GM19193 (cell line): ENCODE data around the gene ERO1B.

Source experiments
- POLR2A ChIP-seq: IDR thresholded peaks from 4 replicates; pipeline ENCODE4 v1.6.1; 2011; ENCODE audit not compliant: insufficient read depth, insufficient read length; ENCODE audit errors: extremely low read depth

Gene ERO1B

DNA sequence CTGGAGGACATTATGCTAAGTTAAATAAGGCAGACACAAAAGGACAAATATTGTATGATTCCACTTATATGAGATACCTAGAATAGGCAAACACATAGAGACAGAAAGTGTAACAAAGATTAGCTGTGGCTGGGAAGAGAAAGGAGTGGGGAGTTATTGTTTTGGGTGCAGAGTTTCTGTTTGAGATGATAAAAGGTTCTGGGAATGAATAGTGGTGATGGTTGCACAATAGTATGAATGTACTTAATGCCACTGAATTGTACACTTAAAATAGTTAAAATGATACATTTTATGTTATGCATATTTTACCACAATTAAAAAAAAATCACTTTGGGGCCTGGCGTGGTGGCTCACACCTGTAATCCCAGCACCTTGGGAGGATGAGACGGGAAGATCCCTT is 21.2 kb upstream of the ERO1B start:
- no peak for TF ChIP-seq POLR2A

DNA sequence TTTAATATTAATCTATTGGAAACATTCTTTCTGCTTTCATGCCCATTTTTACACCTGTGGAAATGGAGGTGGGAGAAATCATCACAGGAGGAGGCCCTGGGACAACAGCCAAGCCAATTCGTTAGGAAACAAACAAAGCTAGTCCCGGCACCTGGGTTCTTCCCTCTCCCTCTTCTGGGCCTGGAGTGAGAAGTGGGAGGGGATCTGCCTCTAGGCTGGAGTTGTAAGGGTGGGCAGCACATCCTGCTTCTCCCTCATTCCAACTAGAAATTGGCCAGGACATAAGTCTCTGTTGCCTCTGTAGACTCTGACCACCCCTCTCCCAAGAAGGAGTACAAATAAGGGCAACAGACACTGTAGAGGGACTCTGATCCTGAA is 20.2 kb upstream of the ERO1B start:
- no peak for TF ChIP-seq POLR2A

DNA sequence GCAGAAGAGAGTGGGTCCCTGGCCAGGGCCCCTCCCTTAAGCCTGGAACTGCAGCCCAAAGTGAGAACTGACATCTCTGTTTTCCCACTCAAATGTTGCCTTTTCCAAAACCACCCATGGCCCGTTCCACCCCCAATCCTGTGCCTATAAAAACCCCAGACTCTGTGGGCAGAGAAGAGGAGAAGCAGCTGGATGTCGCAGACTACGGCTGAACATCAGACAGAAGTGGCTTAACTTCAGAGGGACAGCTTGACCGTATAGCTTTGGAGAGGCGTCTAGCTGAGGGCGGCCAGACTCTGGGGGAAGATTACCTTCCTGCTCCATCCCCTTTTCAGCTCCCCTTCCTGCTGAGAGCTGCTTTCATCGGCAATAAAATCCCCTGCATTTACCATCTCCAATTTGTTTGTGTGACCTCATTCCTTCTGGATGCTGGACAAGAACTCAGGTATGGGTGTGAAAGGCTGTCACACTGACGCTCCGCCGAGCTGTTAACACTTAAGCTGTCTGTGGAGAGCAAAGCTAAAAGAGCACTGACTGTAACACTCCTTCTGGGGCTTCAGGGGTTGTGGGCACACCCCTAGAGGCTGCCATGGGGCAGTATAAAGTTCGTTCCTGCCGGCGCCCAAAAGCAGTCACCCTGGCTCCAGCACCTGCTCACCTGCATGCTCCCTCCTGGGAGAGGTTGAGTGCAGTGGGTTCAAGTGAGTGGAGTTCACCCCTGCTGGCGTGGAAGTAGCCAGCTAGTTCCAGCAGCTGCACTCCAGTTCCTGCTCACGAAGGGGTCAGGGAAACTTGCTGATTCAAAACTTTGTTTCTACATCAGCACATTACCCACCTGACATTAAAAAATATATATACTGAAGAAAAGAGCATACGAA is 19.6 kb upstream of the ERO1B start:
- TF ChIP-seq POLR2A = no peak

DNA sequence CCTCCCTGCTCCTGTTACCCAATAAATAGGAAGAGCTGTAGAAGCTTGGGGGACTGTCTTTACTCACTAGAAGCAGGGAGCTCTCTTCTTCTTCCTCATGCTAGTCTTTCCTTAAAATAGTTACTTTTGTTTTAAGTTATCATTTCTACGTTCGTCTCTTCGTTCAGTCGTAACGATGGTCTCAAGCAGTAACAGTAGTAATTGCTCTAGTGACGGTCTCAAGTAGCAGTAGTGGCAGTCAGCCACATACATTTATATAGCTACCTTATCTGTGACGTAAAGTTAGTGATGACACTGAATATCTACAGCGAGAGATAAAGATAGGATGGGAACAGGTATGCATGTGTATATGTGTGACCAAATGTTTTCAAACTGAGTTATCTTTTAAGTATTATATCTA is 15.4 kb upstream of the ERO1B start:
- no peak for TF ChIP-seq POLR2A

DNA sequence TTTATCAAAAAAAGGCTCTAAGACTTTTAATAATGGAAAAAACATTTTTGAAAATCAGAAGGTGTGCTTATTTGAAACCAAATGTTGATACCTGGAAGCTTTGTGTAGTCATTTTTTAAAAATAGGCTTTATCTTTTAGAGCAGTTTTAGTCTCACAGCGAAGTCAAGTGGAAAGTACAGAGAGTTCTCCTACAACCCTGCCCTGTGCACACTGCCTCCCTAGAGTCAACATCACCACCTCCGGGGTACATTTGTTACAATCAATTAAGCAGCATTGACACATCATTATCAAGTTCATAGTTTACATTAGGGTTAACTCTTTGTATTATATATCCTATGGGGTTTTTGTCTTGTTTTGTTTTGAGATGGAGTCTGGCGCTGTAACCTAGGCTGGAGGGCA is 10.7 kb upstream of the ERO1B start:
- no peak for TF ChIP-seq POLR2A

DNA sequence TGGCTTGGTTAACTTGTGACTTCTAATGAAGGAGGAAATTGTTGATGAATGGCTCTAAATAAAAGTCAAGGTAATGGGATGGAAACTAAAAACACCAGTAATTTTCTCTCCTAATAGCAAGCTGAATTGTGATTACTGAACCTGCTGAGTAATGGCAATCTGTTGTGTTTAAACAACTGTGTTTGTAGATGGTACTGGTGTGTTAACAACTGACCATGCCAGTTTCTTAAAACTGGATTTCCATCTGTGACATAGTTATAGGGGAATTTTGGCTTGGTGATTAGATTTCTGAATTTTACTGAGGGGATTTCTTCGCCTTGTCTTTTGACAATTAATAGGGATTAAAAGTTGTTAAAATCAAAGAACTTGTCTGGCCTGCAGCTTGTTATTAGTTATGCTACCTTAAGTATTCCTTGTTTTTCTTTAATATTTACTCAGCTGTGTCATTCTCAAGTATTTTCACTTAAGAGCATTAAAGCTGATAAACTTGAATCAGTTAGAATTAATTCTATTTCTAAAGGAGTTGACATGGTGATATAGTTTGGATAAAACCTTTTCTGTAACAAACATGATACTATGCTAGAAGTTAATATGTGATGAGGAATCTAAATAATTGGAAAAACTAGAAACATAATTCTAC is 7.9 kb upstream of the ERO1B start:
- no peak for TF ChIP-seq POLR2A

DNA sequence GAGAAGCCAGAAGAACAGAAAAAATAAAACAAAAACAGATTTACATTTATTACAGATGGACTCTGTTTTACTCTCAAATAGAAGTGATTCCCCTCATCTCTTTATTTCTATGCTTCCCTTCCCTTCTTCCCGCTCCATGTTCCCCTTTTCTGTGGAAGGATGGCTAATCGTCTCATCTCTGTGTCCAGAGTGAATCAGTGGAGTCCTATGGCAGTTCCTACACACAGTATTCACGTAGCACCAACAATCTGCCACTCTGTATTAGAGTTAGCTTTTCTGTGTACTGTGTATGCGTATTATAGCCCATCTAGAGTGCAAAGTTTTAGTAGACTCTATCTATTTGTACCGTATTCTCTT is 6.8 kb upstream of the ERO1B start:
- no peak for TF ChIP-seq POLR2A

DNA sequence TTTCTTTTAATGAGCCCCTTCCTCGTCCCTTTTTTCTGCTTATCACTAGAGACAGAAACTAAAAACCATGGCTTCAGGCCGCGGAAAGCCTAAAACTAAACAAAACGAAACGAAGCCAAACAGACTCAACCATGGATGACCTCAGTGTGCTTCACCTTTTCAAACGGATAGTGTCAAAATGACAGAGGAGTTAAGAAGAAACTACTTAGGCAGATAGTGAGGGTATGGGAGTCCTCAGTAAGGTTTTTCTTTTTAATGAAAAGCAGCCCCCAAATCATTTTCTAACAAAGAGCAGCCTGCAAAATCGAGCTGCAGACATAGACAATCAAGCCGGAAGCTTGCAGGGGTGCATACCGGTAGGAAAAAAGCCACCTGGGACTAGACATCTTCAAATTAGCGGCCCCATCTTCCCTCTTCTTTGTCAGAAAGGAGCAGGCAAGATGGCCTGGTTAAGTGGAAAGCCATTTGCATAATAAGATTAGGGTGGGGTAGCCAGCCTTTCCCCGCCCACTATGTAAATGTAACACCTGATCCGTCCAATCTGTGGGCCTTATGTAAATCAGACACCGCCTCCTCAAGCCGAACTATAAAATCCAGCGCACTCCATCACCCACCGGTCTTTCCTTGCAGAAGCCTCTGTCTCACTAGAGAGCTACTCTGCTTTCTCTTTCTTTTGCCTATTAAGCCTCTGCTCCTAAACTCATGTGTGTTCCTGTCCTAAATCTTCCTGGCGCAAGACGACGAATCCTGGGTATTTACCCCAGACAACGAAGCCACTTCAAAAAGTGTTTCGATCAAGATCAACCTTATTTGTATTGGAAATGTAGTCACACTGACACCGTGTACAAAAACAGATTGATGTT is 6.2 kb upstream of the ERO1B start:
- TF ChIP-seq POLR2A = no peak

DNA sequence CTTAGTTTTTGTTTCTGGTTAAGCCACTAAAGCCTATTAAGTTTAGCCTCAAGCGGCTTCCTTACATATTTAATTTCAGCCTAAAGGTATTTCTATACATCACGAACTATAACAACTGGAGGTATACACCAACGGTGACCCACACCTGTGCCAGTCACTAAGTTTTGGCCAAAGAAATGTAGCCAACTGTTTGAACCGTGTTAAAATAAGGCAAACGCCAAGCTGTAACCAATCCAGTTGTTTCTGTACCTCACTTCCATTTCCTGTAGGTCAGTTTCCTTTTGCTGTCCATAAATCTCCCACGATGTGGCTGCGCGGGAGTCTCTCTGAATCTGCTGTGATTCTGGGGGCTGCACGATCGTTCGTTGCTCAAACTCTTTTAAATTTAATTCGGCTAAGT is 5.6 kb upstream of the ERO1B start:
- no peak for TF ChIP-seq POLR2A

DNA sequence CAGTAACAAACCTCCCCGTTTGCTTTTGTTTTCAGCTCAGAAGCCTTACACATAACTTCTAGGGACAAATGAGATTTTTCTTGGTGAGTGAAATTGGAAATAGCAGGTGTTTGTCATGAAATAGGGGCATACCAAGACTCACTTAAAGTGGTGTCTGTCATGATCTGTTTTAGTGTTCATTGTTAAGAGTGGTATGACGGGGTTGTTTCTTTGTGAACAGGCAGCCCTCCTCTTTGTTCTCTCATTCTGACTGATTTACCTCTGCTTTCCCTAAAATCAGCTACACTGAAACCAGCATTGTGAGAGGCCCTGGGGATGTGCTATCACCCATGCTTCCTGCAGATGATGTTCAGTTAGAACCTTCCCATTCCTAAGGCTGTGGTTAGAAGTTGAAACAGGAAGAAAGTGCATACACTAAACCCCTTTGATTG is 2.5 kb upstream of the ERO1B start:
- no peak for TF ChIP-seq POLR2A

DNA sequence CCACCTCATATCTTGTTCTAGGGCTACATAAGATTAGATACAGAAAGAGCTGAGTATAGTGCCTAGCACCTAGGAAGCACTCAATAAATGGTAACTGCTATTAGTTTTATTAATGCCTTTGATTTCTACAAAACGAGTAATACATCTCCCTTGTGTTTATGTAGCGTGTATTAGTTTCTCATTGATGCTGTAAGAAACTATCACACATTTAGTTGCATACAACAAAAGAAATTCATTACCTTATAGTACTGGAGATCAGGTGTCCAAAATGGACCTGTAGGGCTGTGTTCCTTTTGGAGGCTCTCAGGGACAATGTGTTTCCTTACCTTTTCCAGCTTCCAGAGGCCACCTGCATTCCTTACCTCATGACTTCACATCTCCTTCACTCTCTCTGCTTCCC is 961 bp upstream of the ERO1B start:
- TF ChIP-seq POLR2A = no peak

DNA sequence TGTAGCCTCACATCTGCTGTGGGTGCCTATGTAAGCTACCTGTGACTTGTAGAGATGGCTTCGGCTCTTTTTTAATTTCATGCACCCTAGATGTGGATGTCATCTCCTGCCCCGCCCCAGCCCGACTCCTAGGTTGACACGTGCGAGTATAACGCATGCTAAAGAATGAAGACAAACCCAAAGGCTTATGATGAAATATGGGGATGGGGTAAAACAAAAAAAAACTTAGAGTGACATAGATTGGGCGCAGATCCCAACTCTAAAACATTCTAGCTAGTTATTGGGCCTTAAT is 613 bp upstream of the ERO1B start:
- no peak for TF ChIP-seq POLR2A

DNA sequence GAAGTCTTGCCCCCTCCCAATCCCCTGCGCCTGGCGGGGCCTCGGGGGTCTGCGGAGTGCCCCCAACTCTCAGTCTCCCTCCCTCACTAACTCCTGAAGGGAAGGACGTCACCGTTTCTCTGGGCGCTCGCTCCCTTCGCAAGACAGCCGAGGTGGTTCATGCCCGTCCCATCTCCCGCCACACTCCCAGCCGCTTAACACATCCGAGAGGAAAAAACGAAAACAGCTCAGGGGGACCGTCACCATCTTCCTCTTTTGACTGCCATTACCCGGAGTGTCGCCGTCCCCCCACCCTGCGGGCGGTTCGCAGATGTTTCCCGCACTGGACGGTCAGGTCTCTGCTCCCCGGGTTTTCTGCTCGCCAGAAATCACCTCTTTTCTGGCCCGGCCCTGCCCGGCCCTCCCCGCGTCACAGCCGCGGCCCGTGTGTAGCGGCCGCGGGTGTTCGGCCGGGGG is 532 bp downstream of the ERO1B start:
- TF ChIP-seq POLR2A = no peak

DNA sequence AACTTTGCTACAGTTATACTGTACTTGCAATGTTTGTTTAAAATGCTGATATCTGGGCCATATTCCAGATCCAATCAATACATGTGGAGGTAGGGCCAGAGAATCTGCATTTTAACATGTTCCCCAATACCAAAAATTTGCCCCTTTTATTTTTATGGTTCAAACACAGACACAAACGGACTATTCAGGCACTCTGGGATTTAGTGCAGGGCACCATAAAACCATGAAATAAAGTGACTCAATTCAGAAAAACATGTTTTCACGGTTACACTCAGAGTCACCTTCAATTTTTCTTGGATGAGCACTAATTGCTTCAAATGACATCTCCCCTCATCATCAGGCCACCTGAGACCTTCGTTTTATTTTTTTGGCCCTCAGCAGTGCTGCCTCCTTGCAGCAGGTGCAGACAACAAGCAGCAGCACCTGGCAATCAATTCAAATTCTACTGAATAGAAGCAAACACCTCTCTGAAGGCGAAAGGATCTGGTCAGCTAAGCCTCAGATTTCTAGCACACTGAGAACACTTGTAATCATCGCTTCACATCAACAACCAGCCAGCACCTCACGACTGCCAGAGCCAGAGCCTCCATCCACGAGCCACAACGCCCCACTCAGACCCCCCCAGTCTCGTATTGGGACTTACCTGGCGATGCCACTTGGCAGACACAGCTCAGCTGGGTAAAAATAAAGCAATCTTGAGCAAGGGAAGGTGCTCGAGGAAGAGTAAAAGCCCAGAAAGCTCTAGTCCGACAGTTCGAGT is 1.1 kb downstream of the ERO1B start:
- no peak for TF ChIP-seq POLR2A

DNA sequence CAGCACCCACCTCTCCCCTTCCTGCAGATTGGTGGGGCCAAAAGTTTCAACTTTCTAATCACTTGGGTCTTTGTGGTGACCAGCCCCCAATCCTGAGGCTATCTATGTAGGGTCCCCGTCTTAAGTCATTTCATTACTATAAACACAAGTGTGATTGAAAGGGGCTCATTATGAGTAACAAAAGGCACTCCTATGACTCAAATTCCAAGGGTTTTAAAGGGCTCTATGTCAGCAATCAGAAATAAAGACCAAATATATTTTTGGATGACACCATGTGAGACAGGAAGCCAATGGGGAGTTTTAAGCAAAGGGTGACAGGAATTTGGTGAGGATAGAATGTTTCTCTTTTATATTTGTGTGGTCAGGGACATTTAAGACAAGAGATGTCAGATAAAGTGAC is 6.2 kb downstream of the ERO1B start:
- no peak for TF ChIP-seq POLR2A
